Activated T-cell treated with anti-CD3 and anti-CD28 coated beads for 48 hours (primary cell): ENCODE results near the gene SMG6.

Experiments used
- DNase-seq: peaks from one replicate; pipeline ENCODE4 v3.0.0-alpha.2; 2020; ENCODE audit warnings: low read depth

The SMG6 gene

GRCh38 chr17:2060385-2060658 lies 243.3 kb downstream of the SMG6 start:
- DNase-seq = no peak

- DNase-seq = no peak
These were observed 243.8 kb downstream of the SMG6 start for GRCh38 chr17:2059547-2060384.

- peak; percentile 72 for DNase-seq
These were observed 244.7 kb downstream of the SMG6 start for GRCh38 chr17:2058586-2059546.

- no peak for DNase-seq
These were observed 245.6 kb downstream of the SMG6 start for GRCh38 chr17:2057760-2058585.

DNA sequence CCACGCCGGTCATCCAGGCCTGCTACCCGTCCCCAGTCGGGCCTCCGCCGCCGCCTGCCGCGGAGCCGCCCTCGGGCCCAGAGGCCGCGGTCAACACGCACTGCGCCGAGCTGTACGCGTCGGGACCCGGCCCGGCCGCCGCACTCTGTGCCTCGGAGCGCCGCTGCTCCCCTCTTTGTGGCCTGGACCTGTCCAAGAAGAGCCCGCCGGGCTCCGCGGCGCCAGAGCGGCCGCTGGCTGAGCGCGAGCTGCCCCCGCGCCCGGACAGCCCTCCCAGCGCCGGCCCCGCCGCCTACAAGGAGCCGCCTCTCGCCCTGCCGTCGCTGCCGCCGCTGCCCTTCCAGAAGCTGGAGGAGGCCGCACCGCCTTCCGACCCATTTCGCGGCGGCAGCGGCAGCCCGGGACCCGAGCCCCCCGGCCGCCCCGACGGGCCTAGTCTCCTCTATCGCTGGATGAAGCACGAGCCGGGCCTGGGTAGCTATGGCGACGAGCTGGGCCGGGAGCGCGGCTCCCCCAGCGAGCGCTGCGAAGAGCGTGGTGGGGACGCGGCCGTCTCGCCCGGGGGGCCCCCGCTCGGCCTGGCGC lies 246.3 kb downstream of the SMG6 start:
- DNase-seq = no peak

GRCh38 chr17:2056206-2057174 lies 247.1 kb downstream of the SMG6 start:
- DNase-seq = peak; percentile 52

- peak; percentile 41 for DNase-seq
These were observed 248.0 kb downstream of the SMG6 start for GRCh38 chr17:2055292-2056205.

DNA sequence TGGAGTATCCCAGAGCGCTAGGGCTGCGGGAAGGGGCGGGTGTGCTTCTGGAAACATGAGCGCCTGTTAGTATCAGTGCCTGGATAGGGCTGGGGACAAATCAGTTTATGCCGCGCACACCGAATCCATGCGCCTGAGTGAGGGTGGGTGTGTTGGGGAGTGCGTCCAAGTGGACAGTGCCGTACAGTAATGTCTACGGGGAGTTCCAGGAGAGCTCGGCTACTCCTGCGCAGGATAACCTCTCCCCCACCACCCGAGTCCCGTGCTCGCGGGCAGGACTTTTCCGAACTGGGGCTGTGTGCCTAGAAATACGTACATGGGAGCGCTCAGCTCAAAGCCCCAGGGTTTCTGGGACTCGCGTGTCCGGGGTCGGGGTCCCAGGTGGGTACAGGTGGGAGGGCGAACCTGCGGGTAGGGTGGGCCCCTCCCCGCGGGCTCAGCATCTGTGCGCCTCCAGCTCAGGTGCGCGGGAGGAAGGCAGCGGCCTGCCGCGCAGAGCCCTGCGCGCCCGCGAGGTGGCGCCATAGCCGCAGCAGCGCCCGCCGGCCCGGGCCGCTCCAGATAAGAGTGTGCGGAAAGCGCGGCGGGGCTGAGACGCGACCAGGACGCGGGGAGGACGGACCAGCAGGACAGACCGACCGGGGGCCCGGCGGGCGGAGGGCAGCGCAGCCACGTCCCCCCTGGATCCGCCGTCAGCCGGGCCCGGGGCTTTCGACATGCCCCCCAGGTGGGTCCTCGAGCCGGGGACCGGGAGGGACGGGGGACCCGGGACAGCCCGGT lies 248.9 kb downstream of the SMG6 start, which contains the start of gene HIC1:
Gene HIC1, plus strand, starts transcription at position 592 of the 780 bp plus-strand sequence. CDS start 1,588 bp downstream, outside the sequence.
- DNase-seq = peak; percentile 86

DNA sequence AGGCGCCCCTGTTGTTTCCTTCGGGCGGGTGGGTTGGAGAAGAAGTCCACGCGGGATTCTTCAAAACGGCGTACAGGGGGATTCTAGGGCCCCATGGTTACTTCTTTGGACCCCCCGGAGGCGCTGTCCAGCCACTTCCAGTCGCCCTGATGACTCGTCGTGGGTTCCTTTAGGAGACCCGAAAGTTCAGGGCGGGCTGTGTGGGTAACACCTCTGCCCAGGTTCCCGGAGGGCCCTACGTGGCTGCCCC lies 249.4 kb downstream of the SMG6 start:
- no peak for DNase-seq

DNA sequence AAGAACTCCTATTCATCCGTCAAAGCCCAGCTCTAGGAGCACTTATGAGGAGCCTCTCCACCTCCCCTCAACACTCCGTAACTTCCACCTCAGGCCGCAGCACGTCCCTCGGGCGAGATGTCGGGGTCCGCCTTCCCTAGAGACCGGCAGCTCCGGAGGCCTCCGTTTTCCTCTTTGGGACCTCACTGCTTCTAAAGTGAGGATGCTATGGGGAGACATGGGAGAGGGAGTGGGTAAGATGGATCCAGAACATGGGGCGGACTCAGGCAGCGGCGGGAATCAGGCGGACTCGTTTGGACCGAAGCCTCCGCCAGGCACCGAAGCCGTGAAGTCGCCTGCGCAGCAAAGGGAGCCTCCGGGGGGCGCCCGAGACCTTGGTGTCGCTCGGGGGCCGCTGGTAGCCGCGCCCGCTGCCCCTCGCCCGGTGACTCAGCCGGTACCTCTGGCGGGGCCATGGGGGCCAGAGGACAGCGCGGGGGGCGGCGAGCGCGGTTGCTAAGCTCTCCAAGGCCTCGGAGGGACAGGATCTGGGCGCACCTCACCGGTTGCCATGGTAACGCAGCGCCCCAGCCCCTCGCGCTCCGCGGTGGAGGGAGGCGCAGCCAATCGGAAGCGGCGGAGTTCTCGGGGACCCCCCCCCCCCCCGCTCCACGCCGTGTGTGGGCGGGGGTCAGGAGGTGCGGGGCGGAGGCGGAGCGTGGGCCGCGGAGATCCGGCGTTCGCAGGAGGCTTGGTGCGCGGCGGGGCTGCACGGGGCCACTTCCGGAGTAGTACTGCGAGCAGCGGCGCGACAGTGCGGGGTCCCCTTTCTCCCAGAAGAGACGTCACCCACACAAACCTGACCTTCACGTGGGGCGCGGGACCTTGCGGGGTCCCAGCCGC lies 250.0 kb downstream of the SMG6 start:
- DNase-seq = peak; percentile 80

DNA sequence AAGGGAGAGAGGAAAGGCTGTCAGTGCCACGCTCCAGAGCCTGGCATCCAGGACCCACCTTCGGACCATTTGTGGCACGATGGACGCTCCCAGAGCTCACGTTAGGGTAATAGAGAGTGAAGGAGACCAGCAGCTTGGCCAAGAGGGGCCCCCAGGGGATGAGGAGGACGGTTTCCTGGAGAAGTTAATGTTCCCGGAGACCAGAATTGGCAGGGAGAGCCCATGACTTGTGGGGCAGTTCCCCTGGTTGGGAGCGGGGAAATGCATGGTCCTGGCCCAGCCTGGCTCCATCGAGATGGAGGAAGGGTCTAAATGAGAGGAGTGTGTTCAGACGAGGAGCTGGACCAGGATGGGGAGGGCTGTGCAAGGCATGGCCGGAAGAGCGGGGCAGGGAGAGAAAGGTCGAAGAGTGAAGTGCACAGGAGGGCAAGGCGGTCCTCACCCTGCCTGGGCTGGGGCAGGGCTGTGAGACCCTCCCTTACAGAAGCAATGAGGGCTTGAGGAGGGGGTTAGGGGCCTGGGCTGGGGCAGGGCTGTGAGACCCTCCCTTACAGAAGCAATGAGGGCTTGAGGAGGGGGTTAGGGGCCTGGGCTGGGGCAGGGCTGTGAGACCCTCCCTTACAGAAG lies 251.5 kb downstream of the SMG6 start:
- DNase-seq = no peak

- DNase-seq = no peak
These were observed 252.3 kb downstream of the SMG6 start for GRCh38 chr17:2051061-2051932.

DNA sequence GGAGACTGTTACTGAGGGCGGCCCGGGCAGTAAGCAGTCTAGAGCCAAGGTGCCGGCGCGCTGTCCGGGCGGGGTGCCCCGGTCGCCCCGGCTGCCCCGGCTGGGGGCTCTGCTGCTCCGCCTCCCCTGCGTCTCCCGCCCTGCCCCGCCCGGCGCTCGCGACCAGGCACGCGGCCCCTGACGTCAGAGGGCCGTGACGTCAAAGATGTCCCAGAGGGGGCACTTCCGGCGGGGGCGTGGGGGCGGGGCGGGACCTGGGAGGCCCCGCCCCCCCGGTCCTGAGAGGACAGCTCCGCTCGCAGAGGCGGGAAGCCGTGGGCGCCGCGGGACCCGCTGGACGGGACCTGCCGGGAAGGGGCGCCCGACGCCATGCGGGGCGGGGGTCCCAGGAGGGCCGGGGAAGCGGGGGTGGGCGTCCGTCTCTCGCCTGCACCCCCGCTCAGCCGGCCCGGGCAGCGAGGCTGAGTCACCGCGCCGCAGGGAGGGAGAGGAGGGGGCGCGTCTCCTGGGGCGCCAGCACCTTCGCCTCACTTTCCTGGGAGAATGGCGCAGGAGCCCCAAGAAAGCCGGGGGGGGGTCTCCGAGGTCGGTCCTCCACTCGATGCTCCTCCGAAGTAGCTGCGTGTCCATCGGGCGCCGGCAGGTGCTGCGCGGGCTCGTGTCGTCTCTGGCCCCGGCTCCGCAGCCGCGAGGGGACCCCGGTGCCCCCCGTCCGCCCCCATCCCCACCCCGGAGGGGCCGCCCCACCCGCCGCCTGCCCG lies 253.1 kb downstream of the SMG6 start:
- DNase-seq = peak; percentile 71

GRCh38 chr17:2049333-2050299 lies 254.0 kb downstream of the SMG6 start:
- peak; percentile 82 for DNase-seq
